ENCODE data around the gene FUT3.

Gene FUT3

DNA sequence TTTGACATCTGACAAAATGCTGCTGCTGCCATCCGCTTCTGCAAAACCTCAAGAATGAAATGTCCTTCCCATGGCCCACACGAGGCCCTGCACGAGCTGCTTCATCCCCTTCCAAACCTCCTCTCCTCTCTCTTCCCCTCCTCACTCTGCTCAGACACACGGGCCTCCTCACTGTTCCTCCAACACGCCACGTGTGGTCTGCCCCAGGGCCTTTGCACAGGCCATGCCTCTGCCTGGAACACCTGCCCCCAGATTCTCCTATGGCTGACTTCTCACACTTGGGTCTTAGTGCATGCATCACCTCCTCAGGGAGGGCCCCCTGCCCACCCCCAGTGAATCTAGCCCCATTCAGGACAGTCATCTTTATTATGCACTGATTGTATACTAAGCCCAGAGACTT is 30.5 kb downstream of the FUT3 start:
- H3K27ac ChIP-seq (ENCODE audit: low read length) = no peak overlapping the region
- H3K4me2 ChIP-seq (ENCODE audit: low read length) = no peak overlapping the region
- H2AFZ ChIP-seq (ENCODE audit: low read depth, low read length) = no peak overlapping the region
- H3K36me3 ChIP-seq (replicated peaks; ENCODE audit: low read depth, low read length) = no peaks in the 10 kb centered on the region
- no peak overlapping the region for H3K9ac ChIP-seq (ENCODE audit: low read length)
- no peaks in the 10 kb centered on the region for H4K20me1 ChIP-seq (ENCODE audit: insufficient read depth, low read length)
- H3K4me3 ChIP-seq (ENCODE audit: low read length) = no peak overlapping the region
- TF ChIP-seq CTCF (IDR thresholded peaks at IDR 0.05; ENCODE audit: low read depth, low read length) (no peak), EZH2phosphoT487 (IDR thresholded peaks at IDR 0.05; ENCODE audit: low read depth) (no peak)
- H3K9me3 ChIP-seq (ENCODE audit: insufficient read depth, low read length) = no peaks in the 10 kb centered on the region
- no peaks in the 10 kb centered on the region for H3K27me3 ChIP-seq (ENCODE audit: low read depth, low read length)
- no peaks in the 10 kb centered on the region for H3K4me1 ChIP-seq (ENCODE audit: low read length)
- H3K79me2 ChIP-seq (ENCODE audit: low read length) = no peaks in the 10 kb centered on the region

DNA sequence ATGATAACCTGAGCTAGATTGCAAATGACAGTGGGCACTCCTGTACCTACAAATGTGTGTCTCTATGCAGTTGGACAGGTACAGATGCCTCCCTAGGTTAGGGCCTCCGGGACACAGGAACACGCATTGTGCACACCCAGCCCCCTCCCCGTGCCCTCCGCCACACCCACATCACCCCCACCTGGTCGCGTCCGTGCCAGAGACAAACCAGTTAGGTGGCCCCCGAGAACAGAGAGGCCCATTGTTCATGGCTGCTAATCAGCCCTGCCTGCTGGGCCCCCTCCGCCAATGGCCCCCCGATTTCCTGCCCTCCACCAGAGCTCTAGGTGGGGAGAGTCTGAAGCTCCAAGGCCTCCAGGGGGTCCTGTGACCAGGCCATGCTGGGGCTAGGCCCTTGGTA is 32.7 kb downstream of the FUT3 start:
- TF ChIP-seq CTCF (IDR thresholded peaks at IDR 0.05; ENCODE audit: low read depth, low read length) (no peak), EZH2phosphoT487 (IDR thresholded peaks at IDR 0.05; ENCODE audit: low read depth) (no peak)
- no peaks in the 10 kb centered on the region for H3K36me3 ChIP-seq (replicated peaks; ENCODE audit: low read depth, low read length)
- peaks cover 11% of the 10 kb centered on the region; the same call in 1 of the 2 replicates for H3K27me3 ChIP-seq (ENCODE audit: low read depth, low read length)
- H3K4me2 ChIP-seq (ENCODE audit: low read length) = no peak overlapping the region
- H3K27ac ChIP-seq (ENCODE audit: low read length) = no peak overlapping the region
- H3K9me3 ChIP-seq (ENCODE audit: insufficient read depth, low read length) = no peaks in the 10 kb centered on the region
- H3K4me3 ChIP-seq (ENCODE audit: low read length) = no peak overlapping the region
- H4K20me1 ChIP-seq (ENCODE audit: insufficient read depth, low read length) = 0 out of 2 replicates have a peak, but pooled peaks cover 2% of the 10 kb centered on the region
- no peaks in the 10 kb centered on the region for H3K4me1 ChIP-seq (ENCODE audit: low read length)
- H3K79me2 ChIP-seq (ENCODE audit: low read length) = no peaks in the 10 kb centered on the region
- H2AFZ ChIP-seq (ENCODE audit: low read depth, low read length) = no peak overlapping the region
- H3K9ac ChIP-seq (ENCODE audit: low read length) = no peak overlapping the region

- Histone ChIP-seq H3K36me3 (replicated peaks; ENCODE audit: low read depth, low read length) (no peaks in the 10 kb centered on the region), H3K27ac (ENCODE audit: low read length) (no peak overlapping the region), H3K4me3 (ENCODE audit: low read length) (no peak overlapping the region), H3K79me2 (ENCODE audit: low read length) (no peaks in the 10 kb centered on the region), H2AFZ (ENCODE audit: low read depth, low read length) (no peak overlapping the region), H3K4me1 (ENCODE audit: low read length) (no peaks in the 10 kb centered on the region), H3K27me3 (ENCODE audit: low read depth, low read length) (peaks cover 11% of the 10 kb centered on the region; the same call in 1 of the 2 replicates), H3K4me2 (ENCODE audit: low read length) (no peak overlapping the region), H3K9ac (ENCODE audit: low read length) (no peak overlapping the region), H3K9me3 (ENCODE audit: insufficient read depth, low read length) (no peaks in the 10 kb centered on the region), H4K20me1 (ENCODE audit: insufficient read depth, low read length) (0 out of 2 replicates have a peak, but pooled peaks cover 2% of the 10 kb centered on the region)
- TF ChIP-seq CTCF (IDR thresholded peaks at IDR 0.05; ENCODE audit: low read depth, low read length) = no peak
- TF ChIP-seq EZH2phosphoT487 (IDR thresholded peaks at IDR 0.05; ENCODE audit: low read depth) = no peak
These were observed 34.0 kb downstream of the FUT3 start for GRCh38 chr19:5817218-5817617.

DNA sequence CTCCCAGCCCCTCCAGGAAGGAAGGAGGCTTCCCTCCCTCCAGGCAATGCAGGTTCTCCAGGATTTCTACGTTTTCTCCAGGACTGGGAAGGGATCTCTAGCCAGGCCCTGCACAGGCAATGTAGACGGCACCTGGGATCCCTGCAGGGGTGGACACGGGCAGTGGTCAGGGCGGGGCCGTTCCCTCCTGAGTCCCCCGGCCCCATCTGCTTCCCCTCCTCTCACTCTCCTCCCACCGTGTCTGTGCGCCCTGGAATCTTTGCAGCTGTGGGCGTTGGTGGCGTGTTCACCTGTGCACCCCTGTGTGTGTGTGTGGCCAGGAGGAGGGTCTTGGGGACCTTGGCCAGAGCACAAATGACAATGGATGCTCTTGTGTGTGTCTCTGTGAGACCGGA is 36.4 kb downstream of the FUT3 start:
- Histone ChIP-seq H3K9me3 (ENCODE audit: insufficient read depth, low read length) (no peaks in the 10 kb centered on the region), H3K4me1 (ENCODE audit: low read length) (no peaks in the 10 kb centered on the region), H3K79me2 (ENCODE audit: low read length) (no peaks in the 10 kb centered on the region), H3K36me3 (replicated peaks; ENCODE audit: low read depth, low read length) (no peaks in the 10 kb centered on the region), H3K9ac (ENCODE audit: low read length) (no peak overlapping the region), H3K27me3 (ENCODE audit: low read depth, low read length) (peaks cover 11% of the 10 kb centered on the region; the same call in 1 of the 2 replicates), H3K4me3 (ENCODE audit: low read length) (no peak overlapping the region), H2AFZ (ENCODE audit: low read depth, low read length) (no peak overlapping the region), H4K20me1 (ENCODE audit: insufficient read depth, low read length) (0 out of 2 replicates have a peak, but pooled peaks cover 2% of the 10 kb centered on the region), H3K27ac (ENCODE audit: low read length) (no peak overlapping the region), H3K4me2 (ENCODE audit: low read length) (no peak overlapping the region)
- TF ChIP-seq EZH2phosphoT487 (IDR thresholded peaks at IDR 0.05; ENCODE audit: low read depth) (no peak), CTCF (IDR thresholded peaks at IDR 0.05; ENCODE audit: low read depth, low read length) (no peak)

Measured in OCI-LY3 (cell line).